Esophagus mucosa (tissue), 1 donor: ENCODE data around the gene HCST. TPM values are rescaled to one million over a fixed set of nuclear protein-coding genes. Genes with fewer than 3 reads are reported as not detected.
"Not testable (repeated sequence)": the region's sequence is repeated elsewhere in the genome, so short reads cannot be mapped to it uniquely, and the experiment has no call there.

Source experiments
- ATAC-seq: fragments of 200-7000 bp; cut with Tn5 transposase; one replicate; pipeline ENCODE4 v1.9.1; 2020
- total RNA-seq: library from RNA; stranded (reverse); gene quantifications from one replicate; pipeline ENCODE4 v1.2.4, GENCODE V29; 2023
- donor health status: DM: yes; HTN: yes; CAD: no.

Gene HCST
- 0.96 TPM for total RNA-seq

- ATAC-seq = no peak
Observed at GRCh38 chr19:35901854-35902661, at the start of gene HCST. Gene HCST, plus strand, starts transcription at chr19:35902529. Its CDS starts 65 bp downstream, at chr19:35902594.

GRCh38 chr19:35853038-35853756 lies 49.1 kb upstream of the HCST start:
- ATAC-seq = no peak

- ATAC-seq = no peak
Observed at GRCh38 chr19:35856546-35857149, 45.7 kb upstream of the HCST start, which contains the start of gene KIRREL2. Gene KIRREL2, plus strand, starts transcription at chr19:35856911. Its CDS starts 209 bp downstream, at chr19:35857120.

- no peak for ATAC-seq
Observed at GRCh38 chr19:35858311-35858710, 44.0 kb upstream of the HCST start.

- ATAC-seq = no peak
Observed at GRCh38 chr19:35859414-35859813, 42.9 kb upstream of the HCST start.

- no peak for ATAC-seq
Observed at GRCh38 chr19:35860436-35860817, 41.9 kb upstream of the HCST start.

- ATAC-seq = no peak
Observed at GRCh38 chr19:35860818-35861639, 41.3 kb upstream of the HCST start.

- no peak for ATAC-seq
Observed at GRCh38 chr19:35861640-35862160, 40.6 kb upstream of the HCST start.

- ATAC-seq = no peak
Observed at GRCh38 chr19:35862528-35862927, 39.8 kb upstream of the HCST start.

GRCh38 chr19:35863018-35863417 lies 39.3 kb upstream of the HCST start:
- ATAC-seq = no peak

GRCh38 chr19:35868172-35868822 lies 34.0 kb upstream of the HCST start, which contains the start of gene APLP1:
Gene APLP1, plus strand, starts transcription at chr19:35868574. Its CDS starts 63 bp downstream, at chr19:35868637.
- peak; percentile 65 for ATAC-seq

- ATAC-seq = no peak
Observed at GRCh38 chr19:35868823-35869326, 33.5 kb upstream of the HCST start.

GRCh38 chr19:35869327-35870123 lies 32.8 kb upstream of the HCST start:
- peak; percentile 64 for ATAC-seq

GRCh38 chr19:35870124-35870736 lies 32.1 kb upstream of the HCST start:
- not testable (repeated sequence) for ATAC-seq

- no peak for ATAC-seq
Observed at GRCh38 chr19:35870798-35871197, 31.5 kb upstream of the HCST start.

- ATAC-seq = no peak
Observed at GRCh38 chr19:35871611-35872010, 30.7 kb upstream of the HCST start.

- no peak for ATAC-seq
Observed at GRCh38 chr19:35872180-35872579, 30.1 kb upstream of the HCST start.

GRCh38 chr19:35874392-35874930 lies 27.9 kb upstream of the HCST start:
- no peak for ATAC-seq

GRCh38 chr19:35879068-35879467 lies 23.3 kb upstream of the HCST start:
- no peak for ATAC-seq
